Measurements from ENCODE around the gene SLC49A3.

Gene SLC49A3

GRCh38 chr4:664713-665231 is 24.2 kb downstream of the SLC49A3 start:
- no peak for DNase-seq

GRCh38 chr4:663438-664428 is 25.2 kb downstream of the SLC49A3 start:
- peak; percentile 4 for DNase-seq

- DNase-seq, result no peak
Observed at GRCh38 chr4:663046-663437, 25.9 kb downstream of the SLC49A3 start.

GRCh38 chr4:661881-662761 is 26.8 kb downstream of the SLC49A3 start:
- DNase-seq, result no peak

GRCh38 chr4:661231-661630 is 27.7 kb downstream of the SLC49A3 start:
- DNase-seq, result no peak

- no peak for DNase-seq
Observed at GRCh38 chr4:660401-660800, 28.6 kb downstream of the SLC49A3 start.

GRCh38 chr4:659851-660250 is 29.1 kb downstream of the SLC49A3 start:
- DNase-seq, result no peak

GRCh38 chr4:658681-659667 is 30.0 kb downstream of the SLC49A3 start:
- no peak for DNase-seq

GRCh38 chr4:657834-658667 is 30.9 kb downstream of the SLC49A3 start:
- no peak for DNase-seq

- DNase-seq, result no peak
Observed at GRCh38 chr4:657338-657833, 31.6 kb downstream of the SLC49A3 start.

- no peak for DNase-seq
Observed at GRCh38 chr4:656436-657337, 32.3 kb downstream of the SLC49A3 start.

GRCh38 chr4:655464-656151 is 33.3 kb downstream of the SLC49A3 start:
- DNase-seq, result no peak

GRCh38 chr4:654871-655463 is 34.0 kb downstream of the SLC49A3 start:
- no peak for DNase-seq

GRCh38 chr4:654503-654845 is 34.5 kb downstream of the SLC49A3 start:
- no peak for DNase-seq

- no peak for DNase-seq
Observed at GRCh38 chr4:653831-654502, 35.0 kb downstream of the SLC49A3 start.

- DNase-seq, result no peak
Observed at GRCh38 chr4:653080-653821, 35.7 kb downstream of the SLC49A3 start.

- no peak for DNase-seq
Observed at GRCh38 chr4:651884-652642, 36.9 kb downstream of the SLC49A3 start.

All from NCI-H510A treated with DMSO at 0.1 percent for 48 hours (cell line).